Karpas-422 (cell line): Measurements from ENCODE around the gene DNTTIP2. TPM values are rescaled to one million over a fixed set of nuclear protein-coding genes. Genes with fewer than 3 reads are reported as not detected.
"Not testable (repeated sequence)": the region's sequence is repeated elsewhere in the genome, so short reads cannot be mapped to it uniquely, and the experiment has no call there.

ENCODE experiments used
- DNase-seq: peaks from one replicate; pipeline ENCODE4 v3.0.0-alpha.2; 2015
- H2AFZ ChIP-seq: fragments of 200-600 bp; sonication (generic); 2 replicates; pipeline ENCODE4 v1.6.1; 2014; ENCODE audit warnings: antibody characterized with exemption, low read length, mixed read lengths
- H3K27ac ChIP-seq: fragments of 200-600 bp; sonication (generic); 2 replicates; pipeline ENCODE4 v1.5.1; 2014; ENCODE audit warnings: mild to moderate bottlenecking, low read length, moderate library complexity
- H3K27me3 ChIP-seq: fragments of 200-600 bp; sonication (generic); 2 replicates; pipeline ENCODE4 v1.6.1; 2014; ENCODE audit warnings: low read length, mixed read lengths
- H3K36me3 ChIP-seq: fragments of 200-600 bp; sonication (generic); 2 replicates; pipeline ENCODE4 v1.6.1; 2014; ENCODE audit warnings: low read length, mixed read lengths; ENCODE audit not compliant: insufficient read depth
- H3K4me1 ChIP-seq: fragments of 200-600 bp; sonication (generic); 2 replicates; pipeline ENCODE4 v1.6.1; 2014; ENCODE audit warnings: mild to moderate bottlenecking, low read length, mixed read lengths
- H3K4me2 ChIP-seq: fragments of 200-600 bp; sonication (generic); 2 replicates; pipeline ENCODE4 v1.6.1; 2014; ENCODE audit warnings: low read length, low read depth, mild to moderate bottlenecking; ENCODE audit not compliant: poor library complexity, severe bottlenecking
- H3K4me3 ChIP-seq: fragments of 200-600 bp; sonication (generic); 2 replicates; pipeline ENCODE4 v1.5.1; 2014; ENCODE audit warnings: mild to moderate bottlenecking, antibody characterized with exemption, low read length, mixed read lengths
- H3K79me2 ChIP-seq: fragments of 200-600 bp; sonication (generic); 2 replicates; pipeline ENCODE4 v1.6.1; 2014; ENCODE audit warnings: mild to moderate bottlenecking, low read length, mixed read lengths
- H3K9ac ChIP-seq: fragments of 200-600 bp; sonication (generic); 2 replicates; pipeline ENCODE4 v1.6.0; 2014; ENCODE audit warnings: low read length
- H3K9me2 ChIP-seq: fragments of 200-600 bp; sonication (generic), shearing (Covaris generic); replicated peaks from 2 replicates; pipeline ENCODE4 v1.6.0; 2014; ENCODE audit warnings: mild to moderate bottlenecking, low read length, moderate library complexity; ENCODE audit not compliant: insufficient read depth
- H3K9me3 ChIP-seq: fragments of 300-700, 200-600 bp; sonication (generic); 2 replicates; pipeline ENCODE4 v1.6.1; 2014; ENCODE audit warnings: low read length, mixed read lengths
- H4K20me1 ChIP-seq: fragments of 200-600 bp; sonication (generic); 2 replicates; pipeline ENCODE4 v1.6.1; 2014; ENCODE audit warnings: mild to moderate bottlenecking, antibody characterized with exemption, low read length, low read depth; ENCODE audit not compliant: insufficient read depth
- total RNA-seq: library from RNA; depleted of rRNA; stranded (reverse); fragments of >200 nt; shearing (Covaris generic); gene quantifications from 2 replicates; pipeline ENCODE4 v1.2.3, GENCODE V29; 2014; ENCODE audit warnings: low replicate concordance

DNTTIP2 gene
- total RNA-seq, 1 experiment from 2014 or later: 61.9 TPM

- peaks cover 11% of the 10 kb centered on the region for H4K20me1 ChIP-seq
- peaks cover 4% of the 10 kb centered on the region for H3K4me1 ChIP-seq
- peaks cover 70% of the 10 kb centered on the region for H3K36me3 ChIP-seq
- no peaks in the 10 kb centered on the region for H3K27me3 ChIP-seq
- H3K4me2 ChIP-seq: no peak overlapping the region
- H3K9me2 ChIP-seq: no peaks in the 10 kb centered on the region
- H3K9ac ChIP-seq: no peak overlapping the region
- H3K9me3 ChIP-seq: no peaks in the 10 kb centered on the region
- no peak overlapping the region for H2AFZ ChIP-seq
- no peak for DNase-seq
- no peak overlapping the region for H3K4me3 ChIP-seq
- H3K27ac ChIP-seq: no peak overlapping the region
- H3K79me2 ChIP-seq: peaks cover 12% of the 10 kb centered on the region
These were observed 7.6 kb downstream of the DNTTIP2 start for GRCh38 chr1:93871366-93871765.

GRCh38 chr1:93869653-93870052 is 9.4 kb downstream of the DNTTIP2 start:
- DNase-seq: no peak
- Histone ChIP-seq H3K27ac (no peak overlapping the region), H2AFZ (no peak overlapping the region), H4K20me1 (peaks cover 11% of the 10 kb centered on the region; the same call in 1 of the 2 replicates), H3K9me2 (no peaks in the 10 kb centered on the region), H3K79me2 (no peaks in the 10 kb centered on the region), H3K4me3 (no peak overlapping the region), H3K4me1 (no peaks in the 10 kb centered on the region), H3K4me2 (no peak overlapping the region), H3K27me3 (no peaks in the 10 kb centered on the region), H3K36me3 (peaks cover 55% of the 10 kb centered on the region), H3K9ac (no peak overlapping the region), H3K9me3 (no peaks in the 10 kb centered on the region)

GRCh38 chr1:93868492-93868891 is 10.5 kb downstream of the DNTTIP2 start:
- H3K27ac ChIP-seq, H3K4me1 ChIP-seq, H3K9me3 ChIP-seq, H3K9me2 ChIP-seq, H3K27me3 ChIP-seq, H2AFZ ChIP-seq, H3K4me3 ChIP-seq, H3K79me2 ChIP-seq, DNase-seq, H3K4me2 ChIP-seq, H4K20me1 ChIP-seq, H3K9ac ChIP-seq: not testable (repeated sequence)
- H3K36me3 ChIP-seq: peaks cover 43% of the 10 kb centered on the region

GRCh38 chr1:93865253-93865652 is 13.8 kb downstream of the DNTTIP2 start:
- Histone ChIP-seq H3K27ac (no peak overlapping the region), H2AFZ (no peak overlapping the region), H3K4me1 (no peaks in the 10 kb centered on the region), H3K4me3 (no peak overlapping the region), H3K36me3 (peaks cover 14% of the 10 kb centered on the region), H3K27me3 (no peaks in the 10 kb centered on the region), H3K79me2 (no peaks in the 10 kb centered on the region), H3K9ac (no peak overlapping the region), H3K9me2 (no peaks in the 10 kb centered on the region), H3K9me3 (no peaks in the 10 kb centered on the region), H3K4me2 (no peak overlapping the region), H4K20me1 (no peaks in the 10 kb centered on the region)
- no peak for DNase-seq

- Histone ChIP-seq H3K4me3 (no peak overlapping the region), H3K4me2 (no peak overlapping the region), H2AFZ (no peak overlapping the region), H3K4me1 (no peaks in the 10 kb centered on the region), H3K27me3 (no peaks in the 10 kb centered on the region), H3K27ac (no peak overlapping the region), H3K9me3 (no peaks in the 10 kb centered on the region), H3K36me3 (peaks cover 4% of the 10 kb centered on the region), H3K79me2 (no peaks in the 10 kb centered on the region), H3K9me2 (no peaks in the 10 kb centered on the region), H4K20me1 (no peaks in the 10 kb centered on the region), H3K9ac (no peak overlapping the region)
- no peak for DNase-seq
These were observed 14.8 kb downstream of the DNTTIP2 start for GRCh38 chr1:93864175-93864574.

GRCh38 chr1:93857653-93858052 is 21.4 kb downstream of the DNTTIP2 start:
- H4K20me1 ChIP-seq, H3K9ac ChIP-seq, H3K27me3 ChIP-seq, DNase-seq, H3K27ac ChIP-seq, H3K4me2 ChIP-seq, H3K9me3 ChIP-seq, H3K79me2 ChIP-seq, H3K4me3 ChIP-seq, H2AFZ ChIP-seq, H3K9me2 ChIP-seq, H3K36me3 ChIP-seq, H3K4me1 ChIP-seq: not testable (repeated sequence)

- not testable (repeated sequence) for H3K9me2 ChIP-seq, DNase-seq, H2AFZ ChIP-seq, H3K79me2 ChIP-seq, H3K27me3 ChIP-seq, H3K36me3 ChIP-seq, H3K4me1 ChIP-seq, H3K27ac ChIP-seq, H3K9me3 ChIP-seq, H3K4me3 ChIP-seq, H3K4me2 ChIP-seq, H4K20me1 ChIP-seq, H3K9ac ChIP-seq
These were observed 23.0 kb downstream of the DNTTIP2 start for GRCh38 chr1:93855983-93856382.

- Histone ChIP-seq H3K4me3 (no peak overlapping the region), H3K9ac (no peak overlapping the region), H3K4me1 (peaks cover 4% of the 10 kb centered on the region), H3K4me2 (no peak overlapping the region), H3K9me3 (no peaks in the 10 kb centered on the region), H3K36me3 (no peaks in the 10 kb centered on the region), H2AFZ (no peak overlapping the region), H4K20me1 (no peaks in the 10 kb centered on the region), H3K27ac (no peak overlapping the region), H3K79me2 (no peaks in the 10 kb centered on the region), H3K9me2 (no peaks in the 10 kb centered on the region), H3K27me3 (0 out of 2 replicates have a peak, but pooled peaks cover 2% of the 10 kb centered on the region)
- DNase-seq: no peak
These were observed 25.1 kb downstream of the DNTTIP2 start for GRCh38 chr1:93853940-93854339.

- Histone ChIP-seq H4K20me1 (no peaks in the 10 kb centered on the region), H3K27me3 (0 out of 2 replicates have a peak, but pooled peaks cover 2% of the 10 kb centered on the region)
- DNase-seq: no peak
These were observed 27.1 kb downstream of the DNTTIP2 start for GRCh38 chr1:93851878-93852277.

More at GRCh38 chr1:93851878-93852277, 27.1 kb downstream of the DNTTIP2 start:
- H3K9me2 ChIP-seq: no peaks in the 10 kb centered on the region
- H3K9me3 ChIP-seq: no peaks in the 10 kb centered on the region
- H3K4me3 ChIP-seq: no peak overlapping the region
- H3K79me2 ChIP-seq: no peaks in the 10 kb centered on the region
- no peak overlapping the region for H2AFZ ChIP-seq
- peaks cover 11% of the 10 kb centered on the region for H3K4me1 ChIP-seq
- H3K36me3 ChIP-seq: no peaks in the 10 kb centered on the region
- H3K27ac ChIP-seq: no peak overlapping the region
- no peak overlapping the region for H3K9ac ChIP-seq
- no peak overlapping the region for H3K4me2 ChIP-seq
